ENCODE results near the gene OVAAL. TPM values are rescaled to one million over a fixed set of nuclear protein-coding genes. Genes with fewer than 3 reads are reported as not detected.

Gene OVAAL
- total and polyA plus RNA-seq, 9 of the 15 experiments (the other 6 are each of a cell fraction or from before 2014, with no cell fraction given), result 0.04 to 0.18 (median 0.08) TPM; not detected in 4

- ChIA-PET POLR2A (interaction anchor here (1.4 to 1.9 kb wide), 4 partner anchors 12 to 38 kb away, joined by 4 to 5 read pairs (median 4); no protein-coding TSS in a partner anchor), CTCF (ENCODE audit: low intra/inter-chr PET ratio) (no interaction called here)
- no peaks in the 10 kb centered on the region for H3K9me3 ChIP-seq (replicated peaks; ENCODE audit: control insufficient read depth, insufficient read depth, low read depth, low read length)
- H2AFZ ChIP-seq (ENCODE audit: low read depth, low read length), result peak overlapping the region; percentile 71
- no TSS peak for BruUV-seq (replicated peaks)
- no peak overlapping the region for H3K27ac ChIP-seq (ENCODE audit: extremely low read depth, low read depth, low read length)
- no peak overlapping the region for H3K9ac ChIP-seq (ENCODE audit: insufficient read depth in 1 of 2, low read depth in 2 of 2, low read length in 2 of 2)
- H3K79me2 ChIP-seq (ENCODE audit: control insufficient read depth, insufficient read depth, low read length), result no peaks in the 10 kb centered on the region
- peaks cover 0 to 8% of the 10 kb centered on the region in 2 experiments; a peak in 2 of 5 replicates for H3K4me1 ChIP-seq (replicated peaks in 1 of 2; ENCODE audit: control insufficient read depth in 2 of 2, insufficient read depth in 2 of 2, low read length in 2 of 2)
- 8% methylated on average over 1 of the region's 1 CpG for WGBS (ENCODE audit: insufficient coverage, low coverage, missing lambda C conversion rate)
- ATAC-seq (peak; percentile 71), FAIRE-seq (peak; percentile 52), DNase-seq (ENCODE audit: extremely low read depth in 1 of 4, low spot score in 3 of 4) (peak in 1 of 4 experiments; percentile 29)
- in situ Hi-C loops (cut with MboI), result no loop called here
- no peaks in the 10 kb centered on the region for H3K36me3 ChIP-seq (ENCODE audit: control insufficient read depth, insufficient read depth, low read length)
- peak overlapping the region; percentile 27 for H3K4me2 ChIP-seq (ENCODE audit: insufficient read depth, low read length)
- intact Hi-C loops (cut with micrococcal nuclease), result no loop called here
- H3K9me1 ChIP-seq (ENCODE audit: control insufficient read depth, insufficient read depth, low read length), result no peaks in the 10 kb centered on the region
- no peaks in the 10 kb centered on the region for H4K20me1 ChIP-seq (replicated peaks; ENCODE audit: control insufficient read depth, insufficient read depth, low read length)
- no peak overlapping the region for H3K4me3 ChIP-seq
- H3K27me3 ChIP-seq (ENCODE audit: control insufficient read depth in 2 of 2, insufficient read depth in 2 of 2, low read length in 2 of 2), result no peaks in the 10 kb centered on the region
- no peak for TF ChIP-seq TAF15 (IDR thresholded peaks at IDR 0.05; ENCODE audit: low read depth, low read length)
- TF ChIP-seq PPARD (CRISPR knock-in tag; IDR thresholded peaks at IDR 0.05), result no peak
- no peak for TF ChIP-seq BRD4 (IDR thresholded peaks at IDR 0.05)
- no peak for TF ChIP-seq STAT5B (CRISPR knock-in tag; IDR thresholded peaks at IDR 0.05)
- TF ChIP-seq GTF2B (IDR thresholded peaks at IDR 0.05; ENCODE audit: extremely low read depth, insufficient read length), result no peak
- no peak for TF ChIP-seq NKRF (IDR thresholded peaks at IDR 0.05; ENCODE audit: borderline replicate concordance)
- no peak for TF ChIP-seq ZNF644 (tag; IDR thresholded peaks at IDR 0.05; ENCODE audit: low read depth)
- TF ChIP-seq MCM2 (IDR thresholded peaks at IDR 0.05; ENCODE audit: low read depth), result no peak
- no peak for TF ChIP-seq E2F5 (CRISPR knock-in tag; IDR thresholded peaks at IDR 0.05)
- TF ChIP-seq TAF7 (tag; IDR thresholded peaks at IDR 0.05), result no peak
- no peak for TF ChIP-seq SMARCA4 (IDR thresholded peaks at IDR 0.05)
- TF ChIP-seq DPF2 (IDR thresholded peaks at IDR 0.05), result no peak
- no peak for TF ChIP-seq ZNF184 (CRISPR knock-in tag; IDR thresholded peaks at IDR 0.05)
- no peak; the same call in 1 of the 2 replicates for TF ChIP-seq HINFP (tag; conservative IDR thresholded peaks at IDR 0.05; ENCODE audit: low read depth)
- TF ChIP-seq CEBPZ (IDR thresholded peaks at IDR 0.05; ENCODE audit: borderline replicate concordance, low read depth, low read length), result no peak
These were observed 6.8 kb upstream of the OVAAL start for GRCh38 chr1:180551997-180552396.
